Adrenal gland (tissue), 12 donors: ENCODE results near the gene SPTBN1. TPM values are rescaled to one million over a fixed set of nuclear protein-coding genes. Genes with fewer than 3 reads are reported as not detected.

Experiments used
- DNase-seq, 7 donors: peaks; one replicate each; pipeline ENCODE4 v3.0.0-alpha.2; 2019 to 2020
- H3K27ac ChIP-seq, 5 donors: fragments of 200-600 bp; sonication (generic) in 4 of 5; 1 replicate in 3 of 5; 2 replicates in 2 of 5; pipeline versions ENCODE4 v1.5.1 to v1.8.0; 2016 to 2020; ENCODE audit warnings: mild to moderate bottlenecking in 1 of 5
- H3K27me3 ChIP-seq: fragments of 200-600 bp; 2 replicates; pipeline ENCODE4 v1.8.0; 2021
- H3K36me3 ChIP-seq, 2 donors: fragments of 200-600 bp; replicated peaks in 1 of 2; 1 replicate in 1 of 2; 2 replicates in 1 of 2; pipeline versions ENCODE4 v1.5.1 to v1.8.0; 2018 to 2022
- H3K4me1 ChIP-seq, 2 donors: fragments of 200-600 bp; replicated peaks in 1 of 2; 1 replicate in 1 of 2; 2 replicates in 1 of 2; pipeline versions ENCODE4 v1.5.1 to v1.8.0; 2018 to 2021
- H3K4me3 ChIP-seq, 4 donors: fragments of 200-600 bp; sonication (generic) in 3 of 4; one replicate each; pipeline ENCODE4 v1.5.1; 2016 to 2018
- H3K9me3 ChIP-seq, 3 donors: fragments of 200-600 bp; sonication (generic) in 1 of 3; replicated peaks in 1 of 3; 1 replicate in 2 of 3; 2 replicates in 1 of 3; pipeline versions ENCODE4 v1.5.1 to v1.8.0; 2016 to 2021
- POLR2A ChIP-seq, 2 donors: fragments of 450-650 bp; IDR thresholded peaks; one replicate each; pipeline ENCODE4 v1.6.1; 2017; ENCODE audit warnings: antibody characterized with exemption in 2 of 2, mild to moderate bottlenecking in 2 of 2, moderate library complexity in 1 of 2
- WGBS, 4 donors: extraction: QIAGEN DNeasy Blood & Tissue Kit in 2 of 4; methylation state at CpG; one replicate each; pipeline versions ENCODE4 v1.1.5 to v1.1.7; 2013 to 2017; 5-methylcytosine and 5-hydroxymethylcytosine counted together
- intact Hi-C, 2 donors: fragments of 100-400 bp; cut with DNase I; formaldehyde crosslinking; loops; one replicate each; pipeline versions ENCODE4 v1.14.1 to v1.15.0; 2022 to 2023
- polyA plus RNA-seq, 3 donors: library from polyadenylated mRNA; stranded (reverse); fragments of 200-250 nt in 2 of 3; fragments of 350-450 nt in 1 of 3; fragmentation: Illumina TruSeq in 1 of 3; extraction: RNeasy Lipid Tissue Mini Kit (QIAGEN cat#74804) in 1 of 3; gene quantifications; one replicate each; pipeline ENCODE4 v1.2.3, GENCODE V29; 2013 to 2014
- total RNA-seq, 9 donors: library from RNA; depleted of rRNA in 4 of 9; stranded (reverse); fragments of >200 nt in 4 of 9; fragments of 120-200 nt in 1 of 9; fragmentation: NEBNext Ultra II Directional in 1 of 9; extraction: Animal tissue kit (Norgen Biotek cat#: 25700) in 1 of 9; gene quantifications; one replicate each; pipeline versions ENCODE4 v1.1.0 to v1.2.4, GENCODE V29; 2013 to 2023
- TF ChIP-seq, protein P1 (sequence below), 6 experiments: fragments of 450-650 bp in 4 of 6; fragments of 200-600 bp in 2 of 6; sonication (generic) in 1 of 6; IDR thresholded peaks; 1 replicate in 5 of 6; 2 replicates in 1 of 6; pipeline versions ENCODE4 v1.5.1 to v1.8.0; 2016 to 2021; ENCODE audit warnings: antibody characterized with exemption in 6 of 6, mild to moderate bottlenecking in 2 of 6, moderate library complexity in 1 of 6
- donor health status: healthy with polysubstance abuse.
- donor health status: Bipolar disorder and iron deficiency.
- donor health status: DM: yes; HTN: yes; CAD: no.
- donor health status: DM: no; HTN: no; CAD: no.
- donor health status: DM: no; HTN: no; CAD: no.
- donor health status: DM: yes; HTN: yes; CAD: no.

The SPTBN1 gene
- total and polyA plus RNA-seq, 12 donors = 72.9 to 653 (median 493) TPM

DNA sequence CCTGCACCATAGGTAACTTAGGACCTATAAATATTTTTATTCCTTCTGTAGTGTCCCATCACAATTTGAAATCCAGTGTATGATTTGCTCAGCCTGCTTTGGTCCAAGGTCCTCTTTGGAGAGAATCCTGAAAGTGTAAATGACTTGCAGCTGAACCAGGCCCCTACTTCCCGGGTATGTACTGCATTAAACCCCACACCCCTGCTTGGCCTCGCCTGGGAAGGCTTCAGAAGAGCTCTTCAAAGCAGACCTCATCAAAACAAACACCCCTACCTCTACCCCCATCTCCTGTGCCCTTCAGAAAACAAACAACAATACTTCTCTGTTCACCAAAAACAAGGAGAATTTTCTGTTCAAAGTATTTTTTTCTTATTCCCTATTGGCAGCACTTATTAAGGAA, 9.5 kb upstream of the SPTBN1 start:
- Histone ChIP-seq H3K4me1 (no peaks in the 10 kb centered on the region), H3K27ac (no peak overlapping the region), H3K9me3 (no peaks in the 10 kb centered on the region), H3K4me3 (no peak overlapping the region), H3K36me3 (no peaks in the 10 kb centered on the region), H3K27me3 (no peaks in the 10 kb centered on the region)
- intact Hi-C loops = no loop called here
- 86 to 93% (median 90%) methylated on average over 2 of the region's 2 CpGs for WGBS, 4 donors
- DNase-seq = no peak
- TF ChIP-seq, protein P1, sequence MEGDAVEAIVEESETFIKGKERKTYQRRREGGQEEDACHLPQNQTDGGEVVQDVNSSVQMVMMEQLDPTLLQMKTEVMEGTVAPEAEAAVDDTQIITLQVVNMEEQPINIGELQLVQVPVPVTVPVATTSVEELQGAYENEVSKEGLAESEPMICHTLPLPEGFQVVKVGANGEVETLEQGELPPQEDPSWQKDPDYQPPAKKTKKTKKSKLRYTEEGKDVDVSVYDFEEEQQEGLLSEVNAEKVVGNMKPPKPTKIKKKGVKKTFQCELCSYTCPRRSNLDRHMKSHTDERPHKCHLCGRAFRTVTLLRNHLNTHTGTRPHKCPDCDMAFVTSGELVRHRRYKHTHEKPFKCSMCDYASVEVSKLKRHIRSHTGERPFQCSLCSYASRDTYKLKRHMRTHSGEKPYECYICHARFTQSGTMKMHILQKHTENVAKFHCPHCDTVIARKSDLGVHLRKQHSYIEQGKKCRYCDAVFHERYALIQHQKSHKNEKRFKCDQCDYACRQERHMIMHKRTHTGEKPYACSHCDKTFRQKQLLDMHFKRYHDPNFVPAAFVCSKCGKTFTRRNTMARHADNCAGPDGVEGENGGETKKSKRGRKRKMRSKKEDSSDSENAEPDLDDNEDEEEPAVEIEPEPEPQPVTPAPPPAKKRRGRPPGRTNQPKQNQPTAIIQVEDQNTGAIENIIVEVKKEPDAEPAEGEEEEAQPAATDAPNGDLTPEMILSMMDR (IDR thresholded peaks at IDR 0.05) = no peak
- TF ChIP-seq POLR2A (IDR thresholded peaks at IDR 0.05) = no peak

DNA sequence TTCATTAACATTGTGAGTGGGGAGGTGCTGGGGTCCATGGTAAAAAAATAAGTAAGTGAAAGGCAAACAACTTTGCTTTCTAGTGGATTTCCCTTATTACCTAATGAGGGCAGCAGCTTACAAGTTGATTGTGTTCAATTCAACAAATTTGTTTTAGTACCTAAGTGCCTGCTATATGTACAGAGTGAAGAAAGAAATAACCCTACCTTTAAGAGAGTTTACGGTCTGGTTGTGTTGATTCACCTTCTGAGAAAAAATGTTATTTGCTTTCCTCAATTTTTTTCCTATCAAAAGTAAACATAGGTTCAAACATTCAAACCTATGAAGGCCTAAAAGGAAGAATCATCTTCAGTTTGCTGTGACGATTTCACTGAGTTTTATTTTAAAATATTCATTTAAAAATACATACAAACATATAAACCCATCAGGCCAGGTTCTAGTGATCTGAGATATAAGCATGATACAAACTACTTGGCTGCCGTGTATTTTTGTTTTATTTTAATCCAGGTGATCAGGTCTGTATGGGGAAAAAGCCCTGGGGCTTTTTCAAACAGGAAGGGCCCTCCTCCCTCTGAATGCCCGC, 1.5 kb upstream of the SPTBN1 start:
- WGBS, 4 donors = 36 to 42% (median 40%) methylated on average over 4 of the region's 4 CpGs
- H3K4me3 ChIP-seq = peak overlapping the region in 2 of 4 donors; percentile 66 to 99

DNA sequence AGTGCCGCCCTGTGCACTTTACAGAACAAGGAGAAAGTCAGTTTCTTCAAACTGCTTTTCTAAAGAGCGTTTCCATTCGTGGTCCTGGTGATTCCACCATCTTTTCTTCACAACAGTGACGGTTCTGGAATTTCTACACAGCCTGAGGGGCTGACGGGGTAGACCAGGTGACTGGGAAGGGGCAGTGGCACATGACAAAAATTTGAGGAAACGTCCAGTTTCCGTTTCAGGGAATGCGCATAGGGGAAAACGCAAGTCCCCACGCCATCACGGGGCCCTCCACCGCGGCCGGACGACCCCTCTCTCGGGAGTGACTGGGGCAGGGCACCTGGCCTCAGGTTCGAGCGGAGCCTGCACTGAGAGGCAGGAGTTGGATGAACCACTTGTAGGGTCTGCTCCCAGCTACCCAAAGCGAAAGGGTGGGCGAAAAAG, 980 bp upstream of the SPTBN1 start:
- Histone ChIP-seq H3K4me1 (peaks cover 0 to 34% of the 10 kb centered on the region in 2 donors), H3K4me3 (peak overlapping the region in 3 of 4 donors; percentile 43 to 99 (median 66)), H3K36me3 (no peaks in the 10 kb centered on the region), H3K27ac (peak overlapping the region; percentile 70 to 98 (median 94)), H3K9me3 (no peaks in the 10 kb centered on the region), H3K27me3 (no peaks in the 10 kb centered on the region)
- intact Hi-C loops = no loop called here
- peak; percentile 31 to 65 (median 50) for DNase-seq
- TF ChIP-seq, protein P1 (IDR thresholded peaks at IDR 0.05) = no peak
- TF ChIP-seq POLR2A (IDR thresholded peaks at IDR 0.05) = peak in 1 of 2 donors; percentile 45
- 8 to 21% (median 11%) methylated on average over 9 to 20 of the region's 20 CpGs for WGBS, 4 donors

More for the DNA sequence above, 1.5 kb upstream of the SPTBN1 start:
- H3K4me1 ChIP-seq = peaks cover 0 to 29% of the 10 kb centered on the region in 2 donors
- no peaks in the 10 kb centered on the region for H3K36me3 ChIP-seq
- H3K27ac ChIP-seq = peak overlapping the region; percentile 70 to 98 (median 94)
- no peak for DNase-seq
- no peaks in the 10 kb centered on the region for H3K9me3 ChIP-seq
- H3K27me3 ChIP-seq = no peaks in the 10 kb centered on the region
- TF ChIP-seq, protein P1 (IDR thresholded peaks at IDR 0.05) = no peak
- TF ChIP-seq POLR2A (IDR thresholded peaks at IDR 0.05) = no peak
- intact Hi-C loops = no loop called here

DNA sequence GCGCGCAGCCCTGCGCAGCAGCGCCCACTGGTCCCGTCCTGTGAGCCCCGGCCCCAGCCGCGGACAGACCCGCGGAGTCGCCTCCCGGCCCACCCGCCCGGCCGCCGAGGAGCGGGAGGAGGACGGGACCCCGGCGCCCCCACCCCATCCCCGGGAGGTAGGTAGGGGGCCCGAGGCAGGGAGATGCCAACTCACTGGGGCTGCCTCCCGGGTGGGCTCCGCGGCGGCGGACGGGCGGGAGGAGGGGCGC, 160 bp downstream of the SPTBN1 start:
- TF ChIP-seq POLR2A (IDR thresholded peaks at IDR 0.05) = peak in 1 of 2 donors; percentile 67
- TF ChIP-seq, protein P1 (IDR thresholded peaks at IDR 0.05) = no peak
- Histone ChIP-seq H3K27ac (peak overlapping the region; percentile 34 to 98 (median 94)), H3K4me1 (peaks cover 0 to 42% of the 10 kb centered on the region in 2 donors), H3K9me3 (no peaks in the 10 kb centered on the region), H3K4me3 (peak overlapping the region; percentile 29 to 99 (median 54)), H3K36me3 (no peaks in the 10 kb centered on the region), H3K27me3 (no peaks in the 10 kb centered on the region)
- intact Hi-C loops = no loop called here
- DNase-seq = no peak
- 0 to 1% (median 1%) methylated on average over 13 to 30 of the region's 30 CpGs; no CpG with 5 or more reads in 1 of the 4 donors for WGBS, 4 donors
